WTC11 (cell line): ENCODE results near the gene IGSF11.

ENCODE experiments used
- CTCF ChIP-seq: fragments of 200-600 bp; IDR thresholded peaks from 2 replicates; pipeline ENCODE4 v1.8.0; 2022; ENCODE audit warnings: antibody characterized with exemption
- ESRRA ChIP-seq: sonication (generic); formaldehyde crosslinking; IDR thresholded peaks from 2 replicates; pipeline ENCODE4 v1.8.1; 2022; ENCODE audit warnings: mild to moderate bottlenecking, missing genetic modification reagents, borderline replicate concordance
- JUN ChIP-seq: sonication (generic); formaldehyde crosslinking; IDR thresholded peaks from 2 replicates; pipeline ENCODE4 v1.8.0; 2023; ENCODE audit warnings: mild to moderate bottlenecking, missing genetic modification reagents
- NR3C1 ChIP-seq: sonication (generic); formaldehyde crosslinking; conservative IDR thresholded peaks from 2 replicates; pipeline ENCODE4 v1.8.1; 2023; ENCODE audit warnings: low read depth, mild to moderate bottlenecking, missing genetic modification reagents
- SMAD3 ChIP-seq: sonication (generic); formaldehyde crosslinking; IDR thresholded peaks from 2 replicates; pipeline ENCODE4 v1.8.0; 2022; ENCODE audit warnings: missing genetic modification reagents, mild to moderate bottlenecking, borderline replicate concordance
- SP1 ChIP-seq: sonication (generic); formaldehyde crosslinking; conservative IDR thresholded peaks from 2 replicates; pipeline ENCODE4 v1.8.1; 2022; ENCODE audit warnings: missing genetic modification reagents
- USF2 ChIP-seq: sonication (generic); formaldehyde crosslinking; IDR thresholded peaks from 2 replicates; pipeline ENCODE4 v1.8.1; 2023; ENCODE audit warnings: mild to moderate bottlenecking, missing genetic modification reagents, moderate library complexity
- ZNF232 ChIP-seq: sonication (generic); formaldehyde crosslinking; IDR thresholded peaks from 2 replicates; pipeline ENCODE4 v1.8.0; 2022; ENCODE audit warnings: mild to moderate bottlenecking, missing genetic modification reagents

GRCh38 chr3:119018690-119019463, 15.8 kb downstream of the IGSF11 start:
- no peak for TF ChIP-seq CTCF
- TF ChIP-seq ESRRA, result no peak
- TF ChIP-seq SP1 (CRISPR knock-in tag), result no peak
- TF ChIP-seq NR3C1 (CRISPR knock-in tag), result no peak
- TF ChIP-seq ZNF232 (CRISPR knock-in tag), result no peak
- no peak for TF ChIP-seq SMAD3
- no peak for TF ChIP-seq USF2 (CRISPR knock-in tag)
- no peak for TF ChIP-seq JUN (CRISPR knock-in tag)
